Prostate gland (tissue), 2 donors: ENCODE data around the gene NPTXR.

Experiments
- CTCF ChIP-seq, 4 experiments: fragments of 200-600 bp in 2 of 4; fragments of 450-650 bp in 2 of 4; sonication (generic) in 2 of 4; IDR thresholded peaks; 1 replicate in 3 of 4; 2 replicates in 1 of 4; pipeline ENCODE4 v1.5.1; 2016 to 2019; ENCODE audit warnings: antibody characterized with exemption in 4 of 4, mild to moderate bottlenecking in 2 of 4, moderate library complexity in 2 of 4
- POLR2A ChIP-seq: fragments of 450-650 bp; IDR thresholded peaks from one replicate; pipeline ENCODE4 v1.6.1; 2016; ENCODE audit warnings: antibody characterized with exemption, mild to moderate bottlenecking

- no peak for TF ChIP-seq CTCF (IDR thresholded peaks at IDR 0.05)
- no peak for TF ChIP-seq POLR2A
Observed at GRCh38 chr22:38861170-38861876, 17.5 kb upstream of the NPTXR start.
